ENCODE measurements around the gene SYCE3. TPM values are rescaled to one million over a fixed set of nuclear protein-coding genes. Genes with fewer than 3 reads are reported as not detected.

SYCE3 gene
- total RNA-seq, 1 experiment from 2014 or later, result not detected

GRCh38 chr22:50516891-50517290 is 45.8 kb downstream of the SYCE3 start:
- peaks cover 2% of the 10 kb centered on the region; the same call in 1 of the 2 replicates for H3K36me3 ChIP-seq (ENCODE audit: control insufficient read depth, insufficient read depth, low read length)
- H3K27me3 ChIP-seq (replicated peaks; ENCODE audit: control insufficient read depth, insufficient read depth, low read length), result no peaks in the 10 kb centered on the region
- no peak overlapping the region for H3K4me3 Mint-ChIP-seq (ENCODE audit: unreplicated experiment)
- no peaks in the 10 kb centered on the region for H3K9me3 Mint-ChIP-seq (ENCODE audit: unreplicated experiment)
- POLR2A ChIA-PET, result no interaction called here
- H3K36me3 Mint-ChIP-seq (ENCODE audit: insufficient read depth, unreplicated experiment), result peaks cover 67% of the 10 kb centered on the region
- DNase-seq, result no peak
- no peak for TF ChIP-seq CTCF (IDR thresholded peaks at IDR 0.05; ENCODE audit: insufficient read depth in 1 of 2, low read depth in 1 of 2, low read length in 1 of 2, severe bottlenecking in 1 of 2, unreplicated experiment in 1 of 2)
- H3K4me1 ChIP-seq, result no peaks in the 10 kb centered on the region
- H3K27me3 Mint-ChIP-seq (ENCODE audit: insufficient read depth, unreplicated experiment), result no peaks in the 10 kb centered on the region
- H3K9me3 ChIP-seq, result no peaks in the 10 kb centered on the region
- H3K27ac Mint-ChIP-seq (ENCODE audit: unreplicated experiment), result no peak overlapping the region
- no peaks in the 10 kb centered on the region for H3K4me1 Mint-ChIP-seq (ENCODE audit: low read depth, unreplicated experiment)
- H3K4me3 ChIP-seq (ENCODE audit: low read depth, low read length), result no peak overlapping the region
- intact Hi-C loops (cut with micrococcal nuclease; ENCODE audit: unreplicated experiment), result no loop called here
- CTCF ChIA-PET, result no interaction called here
- BruUV-seq (replicated peaks), result no TSS peak

- Mint-ChIP-seq H3K27me3 (ENCODE audit: insufficient read depth, unreplicated experiment) (no peaks in the 10 kb centered on the region), H3K36me3 (ENCODE audit: insufficient read depth, unreplicated experiment) (peaks cover 69% of the 10 kb centered on the region), H3K9me3 (ENCODE audit: unreplicated experiment) (no peaks in the 10 kb centered on the region), H3K4me1 (ENCODE audit: low read depth, unreplicated experiment) (no peaks in the 10 kb centered on the region), H3K27ac (ENCODE audit: unreplicated experiment) (no peak overlapping the region), H3K4me3 (ENCODE audit: unreplicated experiment) (no peak overlapping the region)
- Histone ChIP-seq H3K4me1 (no peaks in the 10 kb centered on the region), H3K9me3 (no peaks in the 10 kb centered on the region), H3K27me3 (replicated peaks; ENCODE audit: control insufficient read depth, insufficient read depth, low read length) (no peaks in the 10 kb centered on the region), H3K36me3 (ENCODE audit: control insufficient read depth, insufficient read depth, low read length) (peaks cover 2% of the 10 kb centered on the region; the same call in 1 of the 2 replicates), H3K4me3 (ENCODE audit: low read depth, low read length) (no peak overlapping the region)
- CTCF ChIA-PET, result no interaction called here
- no TSS peak for BruUV-seq (replicated peaks)
- DNase-seq, result no peak
- no peak for TF ChIP-seq CTCF (IDR thresholded peaks at IDR 0.05; ENCODE audit: insufficient read depth in 1 of 2, low read depth in 1 of 2, low read length in 1 of 2, severe bottlenecking in 1 of 2, unreplicated experiment in 1 of 2)
- POLR2A ChIA-PET, result no interaction called here
- intact Hi-C loops (cut with micrococcal nuclease; ENCODE audit: unreplicated experiment), result no loop called here
Observed at GRCh38 chr22:50516068-50516467, 46.7 kb downstream of the SYCE3 start.

- Mint-ChIP-seq H3K4me3 (ENCODE audit: unreplicated experiment) (no peak overlapping the region), H3K9me3 (ENCODE audit: unreplicated experiment) (no peaks in the 10 kb centered on the region), H3K27ac (ENCODE audit: unreplicated experiment) (no peak overlapping the region), H3K36me3 (ENCODE audit: insufficient read depth, unreplicated experiment) (peaks cover 66% of the 10 kb centered on the region), H3K27me3 (ENCODE audit: insufficient read depth, unreplicated experiment) (no peaks in the 10 kb centered on the region), H3K4me1 (ENCODE audit: low read depth, unreplicated experiment) (peaks cover 11% of the 10 kb centered on the region)
- Histone ChIP-seq H3K27me3 (replicated peaks; ENCODE audit: control insufficient read depth, insufficient read depth, low read length) (no peaks in the 10 kb centered on the region), H3K9me3 (no peaks in the 10 kb centered on the region), H3K4me1 (peaks cover 5% of the 10 kb centered on the region; the same call in 1 of the 2 replicates), H3K4me3 (ENCODE audit: low read depth, low read length) (no peak overlapping the region), H3K36me3 (ENCODE audit: control insufficient read depth, insufficient read depth, low read length) (peaks cover 2% of the 10 kb centered on the region; the same call in 1 of the 2 replicates)
- DNase-seq, result no peak
- ChIA-PET CTCF (no interaction called here), POLR2A (no interaction called here)
- intact Hi-C loops (cut with micrococcal nuclease; ENCODE audit: unreplicated experiment), result no loop called here
- BruUV-seq (replicated peaks), result no TSS peak
- no peak for TF ChIP-seq CTCF (IDR thresholded peaks at IDR 0.05; ENCODE audit: insufficient read depth in 1 of 2, low read depth in 1 of 2, low read length in 1 of 2, severe bottlenecking in 1 of 2, unreplicated experiment in 1 of 2)
Observed at GRCh38 chr22:50513175-50513574, 49.5 kb downstream of the SYCE3 start.

All from Caco-2 (cell line).